Smooth muscle cell (in vitro differentiated cells): ENCODE measurements around the gene AEBP2. TPM values are rescaled to one million over a fixed set of nuclear protein-coding genes. Genes with fewer than 3 reads are reported as not detected.

Source experiments
- DNase-seq: peaks from one replicate; lab custom pipeline; 2025; ENCODE audit not compliant: unreplicated experiment; lab: John Stamatoyannopoulos, UW
- H2AFZ ChIP-seq: fragments of 200-600 bp; sonication (generic); 2 replicates; pipeline ENCODE4 v1.6.0; 2016; ENCODE audit warnings: antibody characterized with exemption, low read depth, mild to moderate bottlenecking
- H3F3A ChIP-seq: fragments of 200-600 bp; sonication (generic); 2 replicates; pipeline ENCODE4 v1.6.0; 2017; ENCODE audit warnings: antibody characterized with exemption, low read depth
- H3K27ac ChIP-seq: fragments of 200-600 bp; sonication (generic); 2 replicates; pipeline ENCODE4 v1.5.1; 2016; ENCODE audit warnings: low read depth, mild to moderate bottlenecking
- H3K27me3 ChIP-seq: fragments of 200-600 bp; sonication (generic); 2 replicates; pipeline ENCODE4 v1.6.1; 2016; ENCODE audit warnings: low read depth, mild to moderate bottlenecking
- H3K36me3 ChIP-seq: fragments of 200-600 bp; sonication (generic); 2 replicates; pipeline ENCODE4 v1.5.1; 2016; ENCODE audit warnings: low read depth
- H3K4me1 ChIP-seq: fragments of 200-600 bp; sonication (generic); 2 replicates; pipeline ENCODE4 v1.5.1; 2016; ENCODE audit warnings: low read depth
- H3K4me2 ChIP-seq: fragments of 200-600 bp; sonication (generic); 2 replicates; pipeline ENCODE4 v1.6.0; 2016; ENCODE audit warnings: mild to moderate bottlenecking
- H3K4me3 ChIP-seq: fragments of 200-600 bp; sonication (generic); 2 replicates; pipeline ENCODE4 v1.5.1; 2016; ENCODE audit warnings: mild to moderate bottlenecking
- H3K79me2 ChIP-seq: fragments of 200-600 bp; sonication (generic); 2 replicates; pipeline ENCODE4 v1.6.0; 2016; ENCODE audit warnings: low read depth, mild to moderate bottlenecking
- H3K9ac ChIP-seq: fragments of 200-600 bp; sonication (generic); 2 replicates; pipeline ENCODE4 v1.6.0; 2016; ENCODE audit warnings: low read depth
- H3K9me3 ChIP-seq: fragments of 200-600 bp; sonication (generic); replicated peaks from 2 replicates; pipeline ENCODE4 v1.5.1; 2016; ENCODE audit warnings: low read depth
- H4K20me1 ChIP-seq: fragments of 200-600 bp; sonication (generic); 2 replicates; pipeline ENCODE4 v1.6.0; 2016; ENCODE audit warnings: low read depth
- CTCF ChIP-seq: fragments of 200-600 bp; sonication (generic); IDR thresholded peaks from 2 replicates; pipeline ENCODE4 v1.5.1; 2017; ENCODE audit warnings: borderline replicate concordance, mild to moderate bottlenecking, antibody characterized with exemption; ENCODE audit not compliant: insufficient read depth, poor library complexity, severe bottlenecking
- WGBS: methylation state at CpG from one replicate; pipeline ENCODE4 v1.1.7; 2016; ENCODE audit warnings: low lambda C conversion rate; 5-methylcytosine and 5-hydroxymethylcytosine counted together
- polyA plus RNA-seq: library from polyadenylated mRNA; unstranded; fragments of >200 nt; fragmentation: Nextera tagmentation; extraction: Ambion mirVana; gene quantifications from 2 replicates; pipeline ENCODE4 v1.2.1, GENCODE V29; 2016
- total RNA-seq: library from RNA; depleted of rRNA; stranded (reverse); fragments of >200 nt; gene quantifications from 2 replicates; pipeline ENCODE4 v1.2.3, GENCODE V29; 2014

The AEBP2 gene
- total and polyA plus RNA-seq, 2 experiments from 2014 or later: 7.6 to 24.5 TPM

GRCh38 chr12:19482551-19483109, 43.3 kb downstream of the AEBP2 start:
- Histone ChIP-seq H3K36me3 (peaks cover 6% of the 10 kb centered on the region), H3K27ac (peak overlapping the region; percentile 60), H3K9me3 (peaks cover 5% of the 10 kb centered on the region), H3F3A (peaks cover 9% of the 10 kb centered on the region), H3K4me3 (no peak overlapping the region), H4K20me1 (peaks cover 80% of the 10 kb centered on the region), H3K79me2 (peaks cover 98% of the 10 kb centered on the region), H3K27me3 (no peaks in the 10 kb centered on the region), H3K4me1 (no peaks in the 10 kb centered on the region), H3K4me2 (peak overlapping the region; percentile 33), H3K9ac (no peak overlapping the region), H2AFZ (no peak overlapping the region)
- 60% methylated on average over 9 of the region's 9 CpGs for WGBS
- TF ChIP-seq CTCF: no peak
- no peak for DNase-seq

- 82% methylated on average over 4 of the region's 4 CpGs for WGBS
- Histone ChIP-seq H3F3A (peaks cover 9% of the 10 kb centered on the region), H3K4me3 (no peak overlapping the region), H3K27me3 (no peaks in the 10 kb centered on the region), H3K9ac (no peak overlapping the region), H3K4me1 (no peaks in the 10 kb centered on the region), H3K27ac (peak overlapping the region; percentile 60), H4K20me1 (peaks cover 83% of the 10 kb centered on the region), H3K9me3 (peaks cover 5% of the 10 kb centered on the region), H3K79me2 (peaks cover 98% of the 10 kb centered on the region), H3K4me2 (no peak overlapping the region), H2AFZ (no peak overlapping the region), H3K36me3 (peaks cover 6% of the 10 kb centered on the region)
- no peak for TF ChIP-seq CTCF
- DNase-seq: no peak
Observed at GRCh38 chr12:19483727-19484126, 44.4 kb downstream of the AEBP2 start.

GRCh38 chr12:19484738-19485137, 45.4 kb downstream of the AEBP2 start:
- WGBS: 99% methylated on average over 3 of the region's 3 CpGs
- TF ChIP-seq CTCF: no peak
- no peak for DNase-seq

GRCh38 chr12:19485240-19485639, 45.9 kb downstream of the AEBP2 start:
- DNase-seq: no peak
- H2AFZ ChIP-seq: no peak overlapping the region
- H3K4me2 ChIP-seq: no peak overlapping the region
- H3K4me1 ChIP-seq: no peaks in the 10 kb centered on the region
- H3K9ac ChIP-seq: no peak overlapping the region
- no peaks in the 10 kb centered on the region for H3K36me3 ChIP-seq
- H3K79me2 ChIP-seq: peaks cover 99% of the 10 kb centered on the region
- peaks cover 9% of the 10 kb centered on the region for H3F3A ChIP-seq
- H3K27me3 ChIP-seq: no peaks in the 10 kb centered on the region
- H3K27ac ChIP-seq: no peak overlapping the region
- H3K9me3 ChIP-seq: no peaks in the 10 kb centered on the region
- peaks cover 89% of the 10 kb centered on the region for H4K20me1 ChIP-seq
- TF ChIP-seq CTCF: no peak
- 92% methylated on average over 6 of the region's 6 CpGs for WGBS
- H3K4me3 ChIP-seq: no peak overlapping the region

More at GRCh38 chr12:19484738-19485137, 45.4 kb downstream of the AEBP2 start:
- Histone ChIP-seq H4K20me1 (peaks cover 89% of the 10 kb centered on the region), H3K4me1 (no peaks in the 10 kb centered on the region), H3K79me2 (peaks cover 99% of the 10 kb centered on the region), H3K9ac (no peak overlapping the region), H3K4me2 (no peak overlapping the region), H3F3A (peaks cover 9% of the 10 kb centered on the region), H3K27me3 (no peaks in the 10 kb centered on the region), H3K36me3 (no peaks in the 10 kb centered on the region), H3K27ac (no peak overlapping the region), H2AFZ (no peak overlapping the region), H3K4me3 (no peak overlapping the region), H3K9me3 (no peaks in the 10 kb centered on the region)
